Type B pancreatic cell (in vitro differentiated cells): ENCODE data around the gene CCNG1. TPM values are rescaled to one million over a fixed set of nuclear protein-coding genes. Genes with fewer than 3 reads are reported as not detected.
"Not testable (repeated sequence)": the region's sequence is repeated elsewhere in the genome, so short reads cannot be mapped to it uniquely, and the experiment has no call there.

Experiments
- DNase-seq: peaks from one replicate; pipeline ENCODE4 v3.0.0; 2021; ENCODE audit warnings: mixed read lengths; ENCODE audit not compliant: unreplicated experiment; ENCODE audit errors: extremely low spot score
- H3K27ac Mint-ChIP-seq: 2 replicates; pipeline ENCODE4 v1.8.0; 2021; ENCODE audit warnings: mild to moderate bottlenecking, mixed read lengths
- H3K27me3 Mint-ChIP-seq: 2 replicates; pipeline ENCODE4 v1.8.0; 2021; ENCODE audit warnings: mixed read lengths
- H3K36me3 Mint-ChIP-seq: 2 replicates; pipeline ENCODE4 v1.8.0; 2021; ENCODE audit warnings: mixed read lengths
- H3K4me1 Mint-ChIP-seq: one replicate; pipeline ENCODE4 v1.8.0; 2021; ENCODE audit warnings: mixed read lengths; ENCODE audit not compliant: unreplicated experiment
- H3K4me3 Mint-ChIP-seq: 2 replicates; pipeline ENCODE4 v1.8.0; 2021; ENCODE audit warnings: mild to moderate bottlenecking, mixed read lengths
- H3K9me3 Mint-ChIP-seq: 2 replicates; pipeline ENCODE4 v1.8.0; 2021; ENCODE audit warnings: mixed read lengths
- total RNA-seq: library from RNA; stranded (reverse); gene quantifications from 2 replicates; pipeline ENCODE4 v1.2.1, GENCODE V29; 2021; ENCODE audit warnings: low replicate concordance
- TF ChIP-seq, protein P1 (sequence below): fragments of 200-600 bp; sonication (generic); conservative IDR thresholded peaks from 2 replicates; pipeline ENCODE4 v1.5.0; 2021; ENCODE audit warnings: antibody characterized with exemption, mild to moderate bottlenecking

The CCNG1 gene
- total RNA-seq, 1 donor from 2014 or later = 214 TPM

GRCh38 chr5:163445345-163445744 is 8.0 kb downstream of the CCNG1 start:
- H3K27me3 Mint-ChIP-seq = no peaks in the 10 kb centered on the region
- no peak overlapping the region for H3K27ac Mint-ChIP-seq
- H3K9me3 Mint-ChIP-seq = no peaks in the 10 kb centered on the region
- peaks cover 10% of the 10 kb centered on the region for H3K4me1 Mint-ChIP-seq
- TF ChIP-seq, protein P1, sequence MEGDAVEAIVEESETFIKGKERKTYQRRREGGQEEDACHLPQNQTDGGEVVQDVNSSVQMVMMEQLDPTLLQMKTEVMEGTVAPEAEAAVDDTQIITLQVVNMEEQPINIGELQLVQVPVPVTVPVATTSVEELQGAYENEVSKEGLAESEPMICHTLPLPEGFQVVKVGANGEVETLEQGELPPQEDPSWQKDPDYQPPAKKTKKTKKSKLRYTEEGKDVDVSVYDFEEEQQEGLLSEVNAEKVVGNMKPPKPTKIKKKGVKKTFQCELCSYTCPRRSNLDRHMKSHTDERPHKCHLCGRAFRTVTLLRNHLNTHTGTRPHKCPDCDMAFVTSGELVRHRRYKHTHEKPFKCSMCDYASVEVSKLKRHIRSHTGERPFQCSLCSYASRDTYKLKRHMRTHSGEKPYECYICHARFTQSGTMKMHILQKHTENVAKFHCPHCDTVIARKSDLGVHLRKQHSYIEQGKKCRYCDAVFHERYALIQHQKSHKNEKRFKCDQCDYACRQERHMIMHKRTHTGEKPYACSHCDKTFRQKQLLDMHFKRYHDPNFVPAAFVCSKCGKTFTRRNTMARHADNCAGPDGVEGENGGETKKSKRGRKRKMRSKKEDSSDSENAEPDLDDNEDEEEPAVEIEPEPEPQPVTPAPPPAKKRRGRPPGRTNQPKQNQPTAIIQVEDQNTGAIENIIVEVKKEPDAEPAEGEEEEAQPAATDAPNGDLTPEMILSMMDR = no peak
- no peak for DNase-seq
- peaks cover 48% of the 10 kb centered on the region for H3K36me3 Mint-ChIP-seq
- H3K4me3 Mint-ChIP-seq = no peak overlapping the region

GRCh38 chr5:163447191-163447590 is 9.8 kb downstream of the CCNG1 start:
- no peaks in the 10 kb centered on the region for H3K4me1 Mint-ChIP-seq
- TF ChIP-seq, protein P1 = no peak
- no peak for DNase-seq
- no peaks in the 10 kb centered on the region for H3K9me3 Mint-ChIP-seq
- H3K27me3 Mint-ChIP-seq = no peaks in the 10 kb centered on the region
- H3K27ac Mint-ChIP-seq = no peak overlapping the region
- H3K4me3 Mint-ChIP-seq = no peak overlapping the region
- peaks cover 47% of the 10 kb centered on the region for H3K36me3 Mint-ChIP-seq

GRCh38 chr5:163447875-163448274 is 10.5 kb downstream of the CCNG1 start:
- H3K9me3 Mint-ChIP-seq = no peaks in the 10 kb centered on the region
- no peaks in the 10 kb centered on the region for H3K27me3 Mint-ChIP-seq
- DNase-seq = no peak
- H3K4me3 Mint-ChIP-seq = no peak overlapping the region
- no peaks in the 10 kb centered on the region for H3K4me1 Mint-ChIP-seq
- H3K27ac Mint-ChIP-seq = no peak overlapping the region
- H3K36me3 Mint-ChIP-seq = peaks cover 46% of the 10 kb centered on the region
- TF ChIP-seq, protein P1 = no peak

- no peaks in the 10 kb centered on the region for H3K27me3 Mint-ChIP-seq
- TF ChIP-seq, protein P1 = no peak
- H3K4me3 Mint-ChIP-seq = no peak overlapping the region
- no peaks in the 10 kb centered on the region for H3K4me1 Mint-ChIP-seq
- no peak for DNase-seq
- no peak overlapping the region for H3K27ac Mint-ChIP-seq
- H3K9me3 Mint-ChIP-seq = no peaks in the 10 kb centered on the region
- H3K36me3 Mint-ChIP-seq = peaks cover 47% of the 10 kb centered on the region
These were observed 11.1 kb downstream of the CCNG1 start for GRCh38 chr5:163448491-163448890.

GRCh38 chr5:163451489-163451888 is 14.1 kb downstream of the CCNG1 start:
- Mint-ChIP-seq H3K9me3 (no peaks in the 10 kb centered on the region), H3K27ac (no peak overlapping the region), H3K4me3 (no peak overlapping the region), H3K27me3 (no peaks in the 10 kb centered on the region), H3K36me3 (peaks cover 63% of the 10 kb centered on the region), H3K4me1 (peaks cover 15% of the 10 kb centered on the region)
- no peak for DNase-seq
- TF ChIP-seq, protein P1 = no peak

GRCh38 chr5:163453705-163454104 is 16.3 kb downstream of the CCNG1 start:
- TF ChIP-seq, protein P1 = no peak
- H3K9me3 Mint-ChIP-seq = no peaks in the 10 kb centered on the region
- no peak overlapping the region for H3K27ac Mint-ChIP-seq
- H3K36me3 Mint-ChIP-seq = peaks cover 45% of the 10 kb centered on the region
- peaks cover 20% of the 10 kb centered on the region for H3K4me1 Mint-ChIP-seq
- H3K4me3 Mint-ChIP-seq = no peak overlapping the region
- no peaks in the 10 kb centered on the region for H3K27me3 Mint-ChIP-seq
- DNase-seq = no peak

GRCh38 chr5:163455406-163455805 is 18.0 kb downstream of the CCNG1 start:
- DNase-seq, H3K4me3 Mint-ChIP-seq, H3K9me3 Mint-ChIP-seq, H3K27me3 Mint-ChIP-seq: not testable (repeated sequence)
- Mint-ChIP-seq H3K27ac (peak overlapping the region; percentile 64), H3K36me3 (peaks cover 38% of the 10 kb centered on the region), H3K4me1 (peaks cover 24% of the 10 kb centered on the region)
